ENCODE data around the gene AUTS2.

- TF ChIP-seq, protein P1, sequence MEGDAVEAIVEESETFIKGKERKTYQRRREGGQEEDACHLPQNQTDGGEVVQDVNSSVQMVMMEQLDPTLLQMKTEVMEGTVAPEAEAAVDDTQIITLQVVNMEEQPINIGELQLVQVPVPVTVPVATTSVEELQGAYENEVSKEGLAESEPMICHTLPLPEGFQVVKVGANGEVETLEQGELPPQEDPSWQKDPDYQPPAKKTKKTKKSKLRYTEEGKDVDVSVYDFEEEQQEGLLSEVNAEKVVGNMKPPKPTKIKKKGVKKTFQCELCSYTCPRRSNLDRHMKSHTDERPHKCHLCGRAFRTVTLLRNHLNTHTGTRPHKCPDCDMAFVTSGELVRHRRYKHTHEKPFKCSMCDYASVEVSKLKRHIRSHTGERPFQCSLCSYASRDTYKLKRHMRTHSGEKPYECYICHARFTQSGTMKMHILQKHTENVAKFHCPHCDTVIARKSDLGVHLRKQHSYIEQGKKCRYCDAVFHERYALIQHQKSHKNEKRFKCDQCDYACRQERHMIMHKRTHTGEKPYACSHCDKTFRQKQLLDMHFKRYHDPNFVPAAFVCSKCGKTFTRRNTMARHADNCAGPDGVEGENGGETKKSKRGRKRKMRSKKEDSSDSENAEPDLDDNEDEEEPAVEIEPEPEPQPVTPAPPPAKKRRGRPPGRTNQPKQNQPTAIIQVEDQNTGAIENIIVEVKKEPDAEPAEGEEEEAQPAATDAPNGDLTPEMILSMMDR (IDR thresholded peaks at IDR 0.05), result no peak
- no peak for TF ChIP-seq POLR2A (IDR thresholded peaks at IDR 0.05)
These were observed 1096.9 kb downstream of the AUTS2 start for GRCh38 chr7:70694971-70695794.
